ENCODE data around the gene NOX5.
A peak's percentile ranks its signal among the peaks of the same experiment; 100 is the strongest.

Gene NOX5

GRCh38 chr15:69105451-69105985, 91.0 kb downstream of the NOX5 start:
- Histone ChIP-seq H3K4me3 (ENCODE audit: low read length) (no peak overlapping the region), H3K79me2 (ENCODE audit: low read length) (no peaks in the 10 kb centered on the region), H4K20me1 (ENCODE audit: insufficient read depth, low read length) (no peaks in the 10 kb centered on the region), H2AFZ (ENCODE audit: low read depth, low read length) (no peak overlapping the region), H3K9ac (ENCODE audit: low read length) (no peak overlapping the region), H3K9me3 (ENCODE audit: insufficient read depth, low read length) (no peaks in the 10 kb centered on the region), H3K36me3 (replicated peaks; ENCODE audit: low read depth, low read length) (no peaks in the 10 kb centered on the region), H3K27me3 (ENCODE audit: low read depth, low read length) (peaks cover 7% of the 10 kb centered on the region; the same call in 1 of the 2 replicates), H3K4me1 (ENCODE audit: low read length) (peaks cover 17% of the 10 kb centered on the region), H3K4me2 (ENCODE audit: low read length) (no peak overlapping the region), H3K27ac (ENCODE audit: low read length) (no peak overlapping the region)
- TF ChIP-seq CTCF (IDR thresholded peaks at IDR 0.05; ENCODE audit: low read depth, low read length) (no peak), EZH2phosphoT487 (IDR thresholded peaks at IDR 0.05; ENCODE audit: low read depth) (no peak)

GRCh38 chr15:69107025-69107620, 92.6 kb downstream of the NOX5 start:
- H3K9me3 ChIP-seq (ENCODE audit: insufficient read depth, low read length) = no peaks in the 10 kb centered on the region
- H3K4me3 ChIP-seq (ENCODE audit: low read length) = no peak overlapping the region
- peak overlapping the region; percentile 32 for H3K4me2 ChIP-seq (ENCODE audit: low read length)
- H4K20me1 ChIP-seq (ENCODE audit: insufficient read depth, low read length) = no peaks in the 10 kb centered on the region
- H3K27ac ChIP-seq (ENCODE audit: low read length) = no peak overlapping the region
- peaks cover 17% of the 10 kb centered on the region for H3K4me1 ChIP-seq (ENCODE audit: low read length)
- no peak for TF ChIP-seq EZH2phosphoT487 (IDR thresholded peaks at IDR 0.05; ENCODE audit: low read depth)
- TF ChIP-seq CTCF (IDR thresholded peaks at IDR 0.05; ENCODE audit: low read depth, low read length) = no peak
- H2AFZ ChIP-seq (ENCODE audit: low read depth, low read length) = no peak overlapping the region
- no peak overlapping the region for H3K9ac ChIP-seq (ENCODE audit: low read length)
- no peaks in the 10 kb centered on the region for H3K36me3 ChIP-seq (replicated peaks; ENCODE audit: low read depth, low read length)
- H3K79me2 ChIP-seq (ENCODE audit: low read length) = no peaks in the 10 kb centered on the region
- peaks cover 7% of the 10 kb centered on the region; the same call in 1 of the 2 replicates for H3K27me3 ChIP-seq (ENCODE audit: low read depth, low read length)
